Vagina (tissue), 2 donors: Measurements from ENCODE around the gene PYCARD.

Experiments
- CTCF ChIP-seq, 3 experiments: fragments of 450-650 bp in 2 of 3; fragments of 200-600 bp in 1 of 3; sonication (generic) in 1 of 3; IDR thresholded peaks; one replicate each; pipeline ENCODE4 v1.5.1; 2017 to 2019; ENCODE audit warnings: antibody characterized with exemption in 3 of 3, mild to moderate bottlenecking in 2 of 3, moderate library complexity in 2 of 3
- POLR2A ChIP-seq, 2 donors: fragments of 450-650 bp; IDR thresholded peaks; one replicate each; pipeline ENCODE4 v1.6.1; 2017; ENCODE audit warnings: antibody characterized with exemption in 2 of 2, mild to moderate bottlenecking in 2 of 2, moderate library complexity in 2 of 2

GRCh38 chr16:31190818-31191444, 11.6 kb downstream of the PYCARD start:
- TF ChIP-seq POLR2A (IDR thresholded peaks at IDR 0.05) (no peak), CTCF (IDR thresholded peaks at IDR 0.05) (no peak)
